Right lobe of liver (tissue), 6 donors: Measurements from ENCODE around the gene CCDC85C. TPM values are rescaled to one million over a fixed set of nuclear protein-coding genes. Genes with fewer than 3 reads are reported as not detected.
A peak's percentile ranks its signal among the peaks of the same experiment; 100 is the strongest.

Experiments
- ATAC-seq, 4 donors: fragments of 200-7000 bp; cut with Tn5 transposase; one replicate each; pipeline ENCODE4 v1.9.1; 2020; ENCODE audit warnings: mild to moderate bottlenecking in 4 of 4, moderate library complexity in 4 of 4
- DNase-seq, 3 donors: peaks; one replicate each; pipeline ENCODE4 v3.0.0-alpha.2; 2020
- H3K27ac ChIP-seq, 3 donors: fragments of 200-600 bp; one replicate each; pipeline ENCODE4 v1.8.0; 2022
- H3K27me3 ChIP-seq, 2 donors: fragments of 200-600 bp; one replicate each; pipeline ENCODE4 v1.8.0; 2022
- H3K36me3 ChIP-seq, 4 donors: fragments of 200-600 bp; sonication (generic) in 1 of 4; one replicate each; pipeline versions ENCODE4 v1.5.1 to v1.8.0; 2017 to 2022; ENCODE audit warnings: control low read depth in 1 of 4
- H3K4me1 ChIP-seq, 4 donors: fragments of 200-600 bp; sonication (generic) in 1 of 4; one replicate each; pipeline versions ENCODE4 v1.5.1 to v1.8.0; 2017 to 2022; ENCODE audit warnings: control low read depth in 1 of 4
- H3K4me3 ChIP-seq, 3 donors: fragments of 200-600 bp; one replicate each; pipeline ENCODE4 v1.8.0; 2022
- H3K9me3 ChIP-seq, 4 donors: fragments of 200-600 bp; sonication (generic) in 1 of 4; one replicate each; pipeline versions ENCODE4 v1.5.1 to v1.8.0; 2017 to 2022; ENCODE audit warnings: control low read depth in 1 of 4
- CTCF ChIP-seq, 4 donors: fragments of 200-600 bp in 3 of 4; fragments of 450-650 bp in 1 of 4; IDR thresholded peaks; one replicate each; pipeline versions ENCODE4 v1.5.1 to v1.8.0; 2016 to 2022; ENCODE audit warnings: antibody characterized with exemption in 4 of 4, mild to moderate bottlenecking in 2 of 4
- POLR2A ChIP-seq: fragments of 450-650 bp; IDR thresholded peaks from one replicate; pipeline ENCODE4 v1.6.1; 2017; ENCODE audit warnings: antibody characterized with exemption, mild to moderate bottlenecking
- WGBS: methylation state at CpG from one replicate; pipeline ENCODE4 v1.1.6; 2018; ENCODE audit warnings: low coverage, low lambda C conversion rate; ENCODE audit not compliant: insufficient coverage; ENCODE audit errors: missing lambda C conversion rate; 5-methylcytosine and 5-hydroxymethylcytosine counted together
- intact Hi-C, 2 donors: fragments of 100-400 bp; cut with DNase I; formaldehyde crosslinking; loops; one replicate each; pipeline versions ENCODE4 v1.11.2 to v1.14.1; 2022
- total RNA-seq, 6 experiments: library from RNA; depleted of rRNA in 2 of 6; stranded (reverse); fragments of >200 nt in 2 of 6; fragmentation: NEBNext Ultra II Directional in 3 of 6; extraction: Animal tissue kit (Norgen Biotek cat#: 25700) in 3 of 6; gene quantifications; one replicate each; pipeline versions ENCODE4 v1.1.0 to v1.2.4, GENCODE V29; 2016 to 2023
- donor health status: DM: no; HTN: yes; CAD: no.
- donor health status: DM: no; HTN: no; CAD: no.
- donor health status: DM: no; HTN: no; CAD: no.
- donor health status: DM: no; HTN: yes; CAD: no.
- donor health status: DM: no; HTN: yes; CAD: no.

The CCDC85C gene
- total RNA-seq, 6 experiments from 2014 or later = 13.6 to 32.8 (median 21.8) TPM

DNA sequence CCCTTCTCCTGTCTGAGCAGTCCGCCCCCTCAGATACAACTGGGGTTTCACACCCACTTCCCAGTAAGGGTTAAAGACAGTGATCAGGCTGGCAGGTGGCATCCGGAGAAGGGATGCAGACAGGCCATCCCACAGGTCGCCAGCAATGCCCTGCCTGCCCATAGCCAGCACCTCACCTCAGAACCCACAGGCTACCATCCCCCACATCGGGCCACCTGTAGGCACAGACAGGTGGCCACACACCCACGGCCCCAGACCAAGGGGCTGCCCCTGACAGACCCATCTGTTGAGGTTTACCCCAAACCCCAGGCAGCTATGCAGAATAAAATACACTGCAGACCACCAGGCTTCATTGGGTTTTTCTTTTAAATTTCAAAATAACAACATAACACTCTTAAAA lies 65.3 kb downstream of the CCDC85C start:
- Histone ChIP-seq H3K27me3 (no peaks in the 10 kb centered on the region), H3K36me3 (no peaks in the 10 kb centered on the region), H3K27ac (no peak overlapping the region), H3K4me3 (no peak overlapping the region), H3K9me3 (no peaks in the 10 kb centered on the region), H3K4me1 (no peaks in the 10 kb centered on the region)
- DNase-seq = no peak
- intact Hi-C loops = no loop called here
- WGBS = 53% methylated on average over 3 of the region's 5 CpGs
- TF ChIP-seq CTCF (IDR thresholded peaks at IDR 0.05) (no peak), POLR2A (no peak)
- no peak for ATAC-seq

GRCh38 chr14:99538275-99538674 lies 65.7 kb downstream of the CCDC85C start:
- DNase-seq = no peak
- ATAC-seq = no peak
- no peak for TF ChIP-seq CTCF (IDR thresholded peaks at IDR 0.05)
- TF ChIP-seq POLR2A = no peak
- WGBS = 0% methylated on average over 1 of the region's 9 CpGs
- no peaks in the 10 kb centered on the region for H3K9me3 ChIP-seq
- no peak overlapping the region for H3K27ac ChIP-seq
- no peaks in the 10 kb centered on the region for H3K4me1 ChIP-seq
- intact Hi-C loops = no loop called here
- H3K36me3 ChIP-seq = no peaks in the 10 kb centered on the region
- no peak overlapping the region for H3K4me3 ChIP-seq
- no peaks in the 10 kb centered on the region for H3K27me3 ChIP-seq

- Histone ChIP-seq H3K27me3 (no peaks in the 10 kb centered on the region), H3K4me3 (no peak overlapping the region), H3K36me3 (no peaks in the 10 kb centered on the region), H3K4me1 (no peaks in the 10 kb centered on the region), H3K27ac (no peak overlapping the region), H3K9me3 (no peaks in the 10 kb centered on the region)
- no peak for TF ChIP-seq CTCF (IDR thresholded peaks at IDR 0.05)
- DNase-seq (no peak), ATAC-seq (peak in 1 of 4 donors; percentile 21)
- intact Hi-C loops = no loop called here
- WGBS = no CpG with 5 or more reads among the region's 6 CpGs
These were observed 66.6 kb downstream of the CCDC85C start for GRCh38 chr14:99537399-99537798.

- TF ChIP-seq POLR2A = no peak
- no peak for TF ChIP-seq CTCF (IDR thresholded peaks at IDR 0.05)
- ATAC-seq (no peak), DNase-seq (no peak)
- H3K4me3 ChIP-seq = no peak overlapping the region
- no peaks in the 10 kb centered on the region for H3K9me3 ChIP-seq
- WGBS = 80% methylated on average over 2 of the region's 24 CpGs
- no peaks in the 10 kb centered on the region for H3K4me1 ChIP-seq
- H3K27me3 ChIP-seq = no peaks in the 10 kb centered on the region
- intact Hi-C loops = no loop called here
- H3K27ac ChIP-seq = no peak overlapping the region
- no peaks in the 10 kb centered on the region for H3K36me3 ChIP-seq
These were observed 67.9 kb downstream of the CCDC85C start for GRCh38 chr14:99535908-99536778.
